GM19324 (cell line): ENCODE measurements around the gene SASS6.

Experiments
- ATAC-seq: cut with Tn5 transposase; IDR thresholded peaks from one replicate; pipeline ENCODE4 v1.9.1; 2021; ENCODE audit warnings: mild to moderate bottlenecking, moderate library complexity; ENCODE audit not compliant: unreplicated experiment, low FRiP score

The SASS6 gene

DNA sequence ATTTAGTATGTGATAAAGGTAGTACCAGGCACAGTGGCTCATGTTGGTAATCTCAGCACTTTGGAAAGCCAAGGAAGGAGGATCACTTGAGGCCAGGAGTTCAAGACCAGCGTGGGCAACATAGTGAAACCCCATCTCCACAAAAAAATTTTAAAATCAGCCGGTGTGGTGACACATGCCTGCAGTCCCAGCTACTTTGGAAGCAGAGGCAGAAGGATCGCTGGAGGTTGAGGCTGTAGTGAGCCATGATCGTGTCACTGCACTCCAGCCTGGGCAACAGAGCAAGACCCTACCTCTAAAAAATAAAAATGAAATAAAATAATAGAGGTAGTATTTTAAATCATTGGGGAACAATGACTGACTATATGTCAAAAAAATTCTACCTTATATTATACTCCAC lies 17.2 kb downstream of the SASS6 start:
- ATAC-seq: no peak

DNA sequence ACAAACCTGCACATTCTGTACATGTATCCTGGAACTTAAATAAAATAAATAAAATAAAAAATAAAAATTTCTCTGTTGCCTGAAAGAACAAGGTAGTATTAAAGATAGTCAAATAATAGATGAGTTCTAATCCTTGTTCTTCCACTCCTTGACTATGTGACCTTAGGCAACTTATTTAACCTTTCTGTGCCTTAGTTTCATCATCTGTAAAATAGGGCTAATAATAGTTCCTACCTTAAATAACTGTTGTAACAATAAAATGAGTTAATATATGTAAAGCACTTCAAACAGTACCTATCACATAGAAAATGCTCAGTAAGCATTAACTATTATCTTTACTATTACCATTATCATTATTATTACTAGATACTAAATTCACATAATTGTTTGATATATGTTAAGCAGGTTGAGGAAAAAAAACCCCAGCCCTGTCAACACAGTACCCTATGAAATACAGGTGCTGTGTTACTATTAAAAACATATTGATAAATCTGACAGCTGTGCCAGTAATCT lies 23.1 kb downstream of the SASS6 start:
- no peak for ATAC-seq

DNA sequence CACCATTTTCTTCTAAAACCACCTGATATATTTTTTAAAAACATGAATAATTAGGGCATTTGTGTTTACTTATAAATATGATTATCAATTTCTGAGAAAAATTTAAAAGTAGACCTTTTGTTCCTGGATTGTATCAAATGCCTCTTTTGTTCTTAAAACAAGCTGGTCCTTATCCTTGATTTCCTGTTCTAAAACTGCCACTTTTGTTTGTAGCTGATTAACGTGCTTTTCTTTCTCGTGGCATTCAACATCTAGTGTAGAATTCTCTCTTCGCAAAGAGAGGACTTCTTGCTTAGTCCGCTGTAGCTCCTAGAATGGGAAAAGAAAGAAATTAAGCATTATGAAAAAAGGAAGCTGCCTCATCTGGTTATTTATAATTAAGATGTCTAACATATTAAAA lies 25.0 kb downstream of the SASS6 start:
- no peak for ATAC-seq

DNA sequence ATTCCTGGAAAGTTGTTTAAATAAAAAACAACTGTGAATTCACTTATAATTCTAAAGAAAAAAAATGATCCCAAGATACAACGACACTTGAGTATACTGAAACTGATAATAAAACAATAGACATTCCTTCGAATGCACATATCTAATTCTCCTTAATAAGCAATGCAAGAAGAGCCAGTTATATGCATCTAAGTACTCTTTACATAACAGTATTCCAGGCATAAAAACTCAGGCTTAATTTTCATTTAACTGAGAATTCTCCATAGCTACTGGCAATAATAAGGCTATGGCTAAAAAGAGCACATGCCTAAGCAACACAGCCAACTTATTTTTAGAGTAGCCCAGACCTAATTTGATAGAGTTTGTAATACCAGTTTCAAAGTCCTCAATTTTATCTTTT lies 31.2 kb downstream of the SASS6 start:
- no peak for ATAC-seq

DNA sequence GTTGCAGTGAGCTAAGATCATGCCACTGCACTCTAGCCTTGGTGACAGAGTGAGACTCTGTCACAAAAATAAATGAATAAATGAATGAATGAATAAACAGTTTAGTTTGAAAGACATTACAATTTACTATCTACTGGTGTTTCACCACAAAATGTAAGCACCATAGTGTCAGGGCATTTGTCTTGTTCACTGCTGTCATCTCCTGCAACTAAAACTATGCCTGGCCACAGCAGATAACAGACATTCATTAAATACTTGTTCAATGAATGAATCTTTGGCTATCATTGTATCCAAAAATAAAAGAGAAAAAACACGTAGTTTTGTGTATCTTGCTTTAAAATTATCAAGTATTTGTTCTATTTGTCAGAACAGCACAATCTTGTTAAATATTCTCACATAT lies 32.5 kb downstream of the SASS6 start:
- no peak for ATAC-seq

DNA sequence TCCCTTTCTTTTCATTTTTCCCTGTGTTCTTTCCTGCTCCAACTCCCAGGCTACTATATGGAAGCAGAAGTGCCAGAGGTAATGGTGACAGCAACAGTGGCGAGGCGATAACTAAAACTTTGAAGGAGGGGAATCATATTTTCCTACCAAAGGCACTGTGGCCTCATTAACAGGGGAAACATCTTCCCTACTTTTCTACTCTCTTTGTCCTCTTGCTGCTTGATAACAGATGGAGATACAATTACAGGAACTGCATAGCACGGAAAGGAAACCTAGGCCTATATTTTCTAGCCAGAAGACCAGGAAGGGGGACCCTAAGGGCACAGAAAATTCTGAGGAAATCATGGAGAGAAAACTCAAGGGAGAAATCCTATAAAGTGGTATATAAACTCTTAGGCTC lies 42.3 kb downstream of the SASS6 start:
- no peak for ATAC-seq

DNA sequence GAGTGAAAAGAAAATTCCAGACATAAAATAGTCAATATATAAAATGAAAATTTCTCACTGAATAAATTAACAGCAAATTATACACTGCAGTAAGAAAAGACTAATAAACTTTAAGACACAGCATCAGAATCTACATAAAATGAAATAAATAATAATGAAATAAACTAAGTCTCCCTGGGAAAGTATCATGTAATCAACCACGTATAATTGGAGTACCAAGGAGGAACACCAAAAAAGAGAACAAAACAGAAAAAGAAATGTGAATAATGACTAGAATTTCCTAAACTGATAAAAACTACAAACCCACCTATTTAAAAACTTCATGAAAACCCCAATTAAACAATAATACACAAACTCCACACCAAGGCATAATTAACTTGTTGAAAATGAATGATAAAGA lies 43.6 kb downstream of the SASS6 start:
- no peak for ATAC-seq

DNA sequence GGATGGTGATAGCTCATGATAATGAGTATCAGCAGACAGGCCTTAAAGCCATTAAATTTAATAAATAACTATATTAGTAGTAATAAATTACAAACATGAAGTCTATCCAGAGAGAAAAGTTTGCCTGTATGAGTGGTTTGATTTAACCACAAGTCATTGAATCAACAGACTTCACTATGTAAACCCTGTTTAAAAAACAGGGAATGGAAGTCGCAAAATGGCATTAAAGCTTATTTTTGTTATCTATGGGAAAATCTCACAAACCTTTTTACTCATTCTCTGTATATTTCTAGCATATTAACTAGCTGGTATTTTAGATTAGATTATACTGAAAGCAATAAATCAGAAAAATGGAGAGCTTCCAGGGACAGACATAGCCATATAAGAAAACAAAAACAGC lies 45.3 kb downstream of the SASS6 start:
- no peak for ATAC-seq

DNA sequence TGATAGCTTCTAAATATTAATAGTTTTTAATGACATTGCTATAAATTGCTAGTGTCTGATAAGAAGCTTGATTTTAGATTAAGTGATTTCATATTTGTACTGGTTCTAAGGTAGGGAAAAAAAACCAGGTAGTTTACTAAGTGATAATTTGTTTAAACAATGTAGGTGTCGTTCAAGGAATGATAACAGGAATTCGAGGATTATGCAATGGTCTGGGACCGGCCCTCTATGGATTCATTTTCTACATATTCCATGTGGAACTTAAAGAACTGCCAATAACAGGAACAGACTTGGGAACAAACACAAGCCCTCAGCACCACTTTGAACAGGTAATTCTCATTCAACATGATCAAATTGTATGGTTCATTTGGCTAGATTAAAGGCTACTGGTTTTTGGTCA lies 52.4 kb downstream of the SASS6 start:
- no peak for ATAC-seq

DNA sequence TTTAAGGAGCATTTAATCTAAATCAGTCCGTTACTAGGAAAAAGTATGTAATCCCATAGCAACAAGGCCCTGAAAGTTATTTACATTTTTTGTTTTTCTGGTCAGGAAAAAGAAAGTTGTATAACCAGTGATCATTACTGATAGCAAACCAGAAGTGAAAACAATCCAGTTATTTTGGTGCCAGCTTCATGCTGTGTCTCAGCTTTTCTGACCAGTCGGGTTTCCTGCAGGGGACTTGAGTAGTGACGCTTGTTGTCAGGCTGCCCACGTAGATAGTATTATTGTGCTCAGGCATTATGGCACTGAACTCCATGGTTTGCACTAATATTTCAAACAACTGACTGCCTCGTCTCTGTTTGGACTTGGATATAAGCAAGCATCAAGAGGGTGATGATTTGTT lies 55.2 kb downstream of the SASS6 start:
- ATAC-seq: peak; percentile 91

DNA sequence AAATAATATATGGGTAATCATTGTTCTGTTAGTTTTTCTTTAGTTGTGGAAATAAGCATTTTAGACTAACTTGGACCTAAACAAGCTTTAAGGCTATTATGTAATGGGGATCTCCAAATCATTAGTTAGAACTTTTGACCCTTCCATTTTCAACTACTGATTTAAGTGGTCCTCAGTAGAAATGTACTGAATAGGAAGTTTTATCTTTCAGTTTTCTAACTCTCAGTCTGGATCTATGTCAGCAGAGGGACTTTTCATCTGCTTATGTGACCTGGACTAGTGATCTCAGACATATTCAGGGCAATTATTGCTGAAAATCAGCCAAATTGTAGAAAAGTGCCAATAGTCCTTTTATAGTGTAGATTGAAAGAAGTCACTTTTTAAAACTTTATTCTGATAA lies 56.0 kb downstream of the SASS6 start:
- ATAC-seq: no peak

DNA sequence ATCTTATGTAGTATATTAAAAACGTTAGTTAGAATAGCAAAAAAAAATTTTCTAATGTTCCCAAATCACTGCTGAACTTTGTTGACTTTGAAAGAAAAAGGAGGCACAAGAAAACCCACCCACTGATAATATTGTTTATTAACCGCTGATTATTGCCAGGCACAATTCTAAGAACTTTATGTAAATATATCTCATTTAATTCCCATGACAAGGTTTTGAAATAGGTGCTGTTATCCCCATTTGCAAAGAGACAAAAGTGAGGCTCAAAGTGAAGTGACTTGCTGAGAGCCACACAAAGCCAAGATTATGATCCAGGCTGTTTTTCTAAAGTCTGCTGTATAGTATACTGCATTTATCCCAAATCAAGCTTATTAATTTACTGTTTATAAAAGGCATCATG lies 56.4 kb downstream of the SASS6 start:
- ATAC-seq: no peak

DNA sequence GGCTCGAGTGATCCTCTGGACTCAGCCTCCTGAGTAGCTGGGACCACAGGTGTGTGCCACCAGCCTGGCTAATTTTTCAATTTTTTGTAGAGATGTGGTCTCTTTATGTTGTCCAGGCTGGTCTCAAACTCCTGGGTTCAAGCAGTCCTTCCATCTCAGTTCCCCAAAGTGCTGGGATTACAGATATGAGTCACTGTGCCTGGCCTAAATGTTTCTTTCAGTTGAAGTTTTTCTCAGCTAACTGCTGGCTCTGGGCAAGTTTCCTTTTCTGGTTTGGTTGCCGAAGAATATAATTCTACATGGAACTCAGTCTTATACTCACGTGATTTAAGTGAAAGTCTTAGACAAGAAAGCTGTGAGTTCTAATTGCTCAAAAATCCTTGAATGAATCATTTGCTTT lies 57.0 kb downstream of the SASS6 start:
- no peak for ATAC-seq

DNA sequence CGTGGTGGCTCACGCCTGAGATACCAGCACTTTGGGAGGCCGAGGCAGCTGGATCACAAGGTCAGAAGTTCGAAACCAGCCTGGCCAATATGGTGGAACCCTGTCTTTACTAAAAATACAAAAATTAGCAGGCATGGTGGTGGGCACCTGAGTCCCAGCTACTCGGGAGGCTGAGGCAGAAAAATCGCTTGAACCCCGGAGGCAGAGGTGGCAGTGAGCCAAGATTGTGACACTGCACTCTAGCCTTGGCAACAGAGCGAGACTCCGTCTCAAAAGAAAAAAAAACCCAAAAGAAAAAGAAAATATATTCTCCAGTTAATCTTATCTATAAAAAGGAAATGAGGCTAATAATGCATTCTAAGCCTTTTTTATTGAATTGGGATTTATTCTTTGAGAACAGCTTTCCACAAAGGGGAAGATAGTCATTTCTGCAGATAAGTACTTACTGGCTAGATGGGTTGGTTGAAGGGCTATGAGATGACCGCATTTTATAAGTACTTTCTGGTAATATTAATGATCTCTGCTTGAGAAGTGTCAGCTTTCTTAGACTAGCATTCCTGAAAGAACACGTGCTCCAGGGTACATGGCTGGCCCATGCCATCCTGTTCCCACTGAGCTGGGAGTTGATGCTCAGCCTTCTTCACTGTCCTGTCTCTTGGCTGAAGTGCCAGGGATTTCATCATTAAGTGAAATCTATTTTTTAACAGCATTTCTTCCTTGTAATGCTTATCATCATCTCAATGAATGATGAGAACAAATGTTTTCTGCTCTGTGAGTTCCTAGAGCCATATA lies 57.9 kb downstream of the SASS6 start:
- ATAC-seq: no peak

DNA sequence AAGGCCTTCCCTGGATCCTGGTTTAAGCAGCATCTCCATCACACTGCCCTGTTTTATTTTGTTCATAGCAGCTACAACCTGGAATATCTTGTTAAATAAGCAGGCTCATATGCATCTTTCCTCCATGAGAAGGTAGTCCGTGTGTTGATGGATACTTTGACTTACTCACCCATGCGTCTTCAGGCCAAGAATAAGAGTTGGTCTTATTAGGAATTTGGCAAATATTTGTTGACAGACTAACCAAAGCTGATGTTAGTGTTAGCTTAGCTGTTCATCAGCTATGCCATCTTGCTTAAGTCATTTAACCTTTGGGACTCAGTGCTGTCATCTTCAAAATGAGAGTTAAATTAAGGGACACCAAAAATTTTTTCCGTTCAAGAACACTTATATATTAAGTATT lies 59.2 kb downstream of the SASS6 start:
- ATAC-seq: no peak

DNA sequence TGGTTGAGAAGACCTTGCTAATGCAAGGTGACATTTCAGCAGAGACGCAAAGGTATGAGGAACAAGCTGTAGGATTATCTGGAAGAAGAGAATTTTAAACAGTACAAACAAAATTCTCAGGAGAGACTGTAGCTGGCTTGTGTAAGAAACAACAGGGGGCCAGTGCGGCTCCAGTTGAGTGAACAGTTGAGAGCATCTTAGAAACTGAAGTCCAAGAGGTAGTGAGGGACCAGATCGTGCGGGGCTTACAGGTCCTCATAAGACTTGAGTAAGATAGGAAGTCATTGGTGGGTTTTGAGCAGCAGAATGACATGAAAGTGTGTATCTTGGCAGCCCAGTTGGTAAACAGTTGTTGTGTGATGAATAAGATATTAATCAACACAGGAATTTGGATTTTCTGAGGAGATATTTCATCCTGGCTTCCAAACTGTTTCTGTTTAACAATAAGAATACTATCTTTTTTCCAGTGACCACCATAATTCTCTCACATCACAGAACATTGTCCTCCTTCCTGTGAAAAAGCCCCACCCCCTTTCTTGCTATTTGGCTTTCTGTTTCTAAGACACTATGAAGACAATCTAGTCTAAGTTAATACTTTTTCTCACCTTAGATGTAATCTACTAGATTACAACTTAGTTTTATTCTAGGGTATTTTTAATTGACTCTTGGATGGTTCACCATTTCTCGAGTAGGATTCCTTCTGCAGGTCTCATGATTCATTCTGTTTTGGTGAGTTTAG lies 62.4 kb downstream of the SASS6 start:
- no peak for ATAC-seq

DNA sequence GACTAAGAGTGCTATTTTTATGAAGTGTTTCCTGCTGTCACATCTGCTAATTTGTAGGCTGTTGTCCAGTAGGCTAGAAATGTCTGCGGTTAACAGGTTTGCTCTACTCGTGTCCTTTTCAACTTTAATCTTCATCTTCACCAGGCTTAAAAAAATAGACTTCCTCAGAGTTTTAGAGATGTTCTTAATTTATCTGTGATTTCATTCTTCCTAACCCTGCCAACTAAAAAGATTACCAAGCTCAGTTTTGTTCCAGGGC lies 66.8 kb downstream of the SASS6 start:
- ATAC-seq: no peak

DNA sequence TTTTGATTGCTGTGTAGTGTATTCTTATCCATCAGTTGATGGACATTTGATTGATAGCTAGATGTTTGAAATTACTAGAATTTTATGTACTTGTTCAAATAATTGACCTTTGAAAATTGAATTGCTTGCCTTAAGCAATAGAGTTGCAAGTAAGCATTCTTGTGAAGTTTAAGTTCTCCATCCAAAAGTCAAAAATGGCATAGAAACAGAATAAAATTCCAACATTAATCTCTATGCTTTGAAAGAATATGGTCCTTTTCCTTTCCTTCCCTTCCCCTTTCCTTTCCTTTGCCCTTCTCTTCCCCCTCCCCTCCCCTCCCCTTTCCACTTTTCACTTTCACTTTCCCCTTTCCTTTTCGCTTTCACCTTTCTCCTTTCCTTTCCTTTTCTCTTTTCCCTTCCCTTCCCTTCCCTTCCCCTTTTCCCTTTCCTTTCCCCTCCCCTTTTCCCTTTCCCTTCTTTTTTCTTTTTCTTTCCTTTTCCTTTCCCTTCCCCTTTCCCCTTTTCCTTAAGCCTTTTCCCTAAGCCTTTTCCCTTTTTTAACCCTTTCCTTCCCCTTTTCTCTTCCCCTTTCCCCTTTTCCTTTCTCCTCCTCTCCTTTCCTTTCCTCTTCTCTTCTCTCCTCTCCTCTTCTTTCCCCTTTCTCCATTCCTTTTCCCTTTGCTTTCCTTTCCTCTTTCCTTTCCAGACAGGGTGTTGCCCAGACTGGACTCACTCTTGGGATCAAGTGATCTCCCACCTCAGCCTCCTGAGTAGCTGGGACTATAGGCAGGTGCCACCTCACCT lies 67.4 kb downstream of the SASS6 start:
- no peak for ATAC-seq

DNA sequence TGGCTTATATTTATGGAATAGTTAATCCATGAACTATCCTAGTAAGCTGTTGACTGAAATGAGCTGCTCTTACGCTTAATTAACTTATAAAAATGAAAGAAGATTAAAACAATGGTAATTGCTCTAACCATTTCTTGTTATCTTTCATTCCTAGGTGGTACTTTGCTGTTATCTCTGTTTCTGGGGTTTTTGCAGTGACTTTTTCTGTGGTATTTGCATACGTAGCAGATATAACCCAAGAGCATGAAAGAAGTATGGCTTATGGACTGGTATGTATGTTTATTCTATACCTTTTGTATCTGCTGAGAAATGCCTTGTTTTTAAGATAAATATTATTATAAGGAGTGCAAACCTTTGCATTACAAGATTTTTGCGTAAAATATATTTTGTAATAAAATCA lies 71.0 kb downstream of the SASS6 start:
- ATAC-seq: no peak

DNA sequence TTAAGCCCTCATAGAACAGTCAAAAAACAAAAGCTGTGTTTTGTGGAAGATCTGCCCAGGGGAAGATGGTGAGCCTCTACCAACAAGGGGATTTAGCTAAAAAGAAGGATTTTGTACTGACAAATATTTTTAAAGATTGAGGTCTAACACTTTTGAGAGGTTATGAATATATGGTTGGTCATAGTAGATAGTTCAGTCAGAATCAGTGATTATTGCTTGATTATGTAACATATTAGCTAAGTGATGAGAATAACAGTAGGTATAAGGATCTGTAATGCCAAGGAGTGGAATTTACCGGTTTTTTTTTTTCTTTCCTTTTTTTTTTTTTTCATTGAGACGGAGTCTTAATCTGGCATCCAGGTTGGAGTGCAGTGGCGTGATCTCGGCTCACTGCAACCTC lies 79.0 kb downstream of the SASS6 start:
- no peak for ATAC-seq

DNA sequence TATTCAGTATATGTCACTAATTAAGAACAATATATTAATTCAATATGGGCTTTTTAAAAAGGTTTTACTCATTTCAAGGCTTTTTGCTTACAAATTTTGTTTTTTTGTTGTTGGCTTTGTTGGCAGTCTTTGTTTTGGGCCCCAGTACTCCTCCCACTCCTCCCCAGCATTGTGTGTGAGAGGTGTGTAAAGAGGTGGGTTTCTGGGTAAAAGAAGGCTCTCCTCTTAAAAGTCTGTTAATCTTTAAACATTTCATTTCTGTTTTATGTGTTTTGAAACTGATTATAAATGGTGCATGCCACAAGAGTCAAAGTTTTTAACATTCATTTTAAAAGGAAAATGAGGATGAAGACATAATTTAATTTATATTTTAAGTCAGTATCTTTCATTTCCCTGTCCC lies 79.6 kb downstream of the SASS6 start:
- ATAC-seq: no peak

DNA sequence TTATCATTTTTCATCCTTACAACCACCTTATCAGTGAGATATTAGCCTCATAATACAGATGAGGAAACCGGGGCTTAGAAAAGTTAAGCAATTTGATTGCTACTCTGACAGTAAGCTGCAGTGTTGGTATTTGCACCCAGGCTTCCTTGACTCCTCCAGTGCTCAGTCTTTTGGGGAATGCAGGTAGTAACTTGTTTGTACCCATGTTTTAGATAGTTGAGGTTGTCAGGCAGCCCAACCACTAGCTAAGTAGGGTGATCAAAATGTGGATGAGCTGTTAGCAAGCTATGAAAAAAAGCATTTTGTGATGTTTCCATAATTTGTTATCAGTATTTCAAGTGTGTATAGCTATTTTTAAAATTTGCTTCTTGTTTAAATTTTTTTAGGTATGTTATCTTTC lies 80.8 kb downstream of the SASS6 start:
- ATAC-seq: no peak
